Endothelial cell of umbilical vein (primary cell): ENCODE data around the gene MKKS. TPM values are rescaled to one million over a fixed set of nuclear protein-coding genes. Genes with fewer than 3 reads are reported as not detected.
A peak's percentile ranks its signal among the peaks of the same experiment; 100 is the strongest.

Source experiments
- BruUV-seq: library from RNA; stranded (reverse); fragments of 400-500 nt; replicated peaks from 2 replicates; lab custom pipeline; 2021; lab: Mats Ljungman, UMichigan
- CTCF ChIA-PET: fragments of 300-600, 350-600 bp; sonication (Branson Sonifier 250); formaldehyde crosslinking; loops from one replicate; lab custom pipeline; 2021; ENCODE audit warnings: antibody characterized with exemption, inconsistent platforms; lab: Charles Lee
- POLR2A ChIA-PET: fragments of 300-600, 350-600 bp; sonication (Branson Sonifier 250); formaldehyde crosslinking; loops from one replicate; lab custom pipeline; 2021; ENCODE audit warnings: antibody characterized with exemption, inconsistent platforms; lab: Charles Lee
- DNase-seq: peaks from one replicate; pipeline ENCODE4 v3.0.0-alpha.2; 2011; ENCODE audit warnings: low read depth, low spot score
- FAIRE-seq: peaks from 2 replicates; lab custom pipeline; 2011; peaks lifted over from hg19 to GRCh38; lab: Jason Lieb, UNC
- H2AFZ ChIP-seq: 2 replicates; pipeline ENCODE4 v1.6.0; 2012; ENCODE audit warnings: low read depth, low read length, control low read depth, inconsistent platforms
- H3K27ac ChIP-seq: 2 replicates; pipeline ENCODE4 v1.5.1; 2011; ENCODE audit warnings: low read depth, mild to moderate bottlenecking, control low read depth, low read length, moderate library complexity; ENCODE audit not compliant: insufficient read depth
- H3K27me3 ChIP-seq, 2 experiments: 2 replicates each; pipeline versions ENCODE4 v1.6.0 to v1.6.1; 2011; ENCODE audit warnings: low read length in 2 of 2, mixed read lengths in 1 of 2; ENCODE audit not compliant: control insufficient read depth in 2 of 2, insufficient read depth in 2 of 2
- H3K36me3 ChIP-seq, 2 experiments: 2 replicates in 1 of 2; 3 replicates in 1 of 2; pipeline ENCODE4 v1.5.1; 2011; ENCODE audit warnings: low read length in 2 of 2, mild to moderate bottlenecking in 1 of 2, moderate library complexity in 1 of 2; ENCODE audit not compliant: control insufficient read depth in 2 of 2, insufficient read depth in 2 of 2; ENCODE audit errors: extremely low read depth in 1 of 2
- H3K4me1 ChIP-seq: 3 replicates; pipeline ENCODE4 v1.5.1; 2011; ENCODE audit warnings: mild to moderate bottlenecking, low read length; ENCODE audit not compliant: control insufficient read depth, insufficient read depth; ENCODE audit errors: extremely low read depth
- H3K4me2 ChIP-seq: 2 replicates; pipeline ENCODE4 v1.6.1; 2011; ENCODE audit warnings: low read length, control low read depth, mixed read lengths; ENCODE audit not compliant: insufficient read depth
- H3K4me3 ChIP-seq, 3 experiments: fragments of 200-600 bp in 1 of 3; sonication (generic), shearing (Covaris generic) in 1 of 3; replicated peaks in 1 of 3; 2 replicates each; pipeline ENCODE4 v1.5.1; 2011 to 2016; ENCODE audit warnings: control low read depth in 3 of 3, low read length in 3 of 3, mild to moderate bottlenecking in 2 of 3, inconsistent platforms in 1 of 3, low read depth in 1 of 3, moderate library complexity in 1 of 3; ENCODE audit not compliant: insufficient read depth in 1 of 3
- H3K79me2 ChIP-seq: 2 replicates; pipeline ENCODE4 v1.6.0; 2012; ENCODE audit warnings: low read length, inconsistent platforms; ENCODE audit not compliant: control insufficient read depth, insufficient read depth
- H3K9ac ChIP-seq: replicated peaks from 2 replicates; pipeline ENCODE3; 2011; ENCODE audit warnings: low read length, control low read depth; ENCODE audit not compliant: insufficient read depth; ENCODE audit errors: extremely low read depth
- H3K9me1 ChIP-seq: replicated peaks from 3 replicates; pipeline ENCODE4 v1.6.0; 2011; ENCODE audit warnings: mild to moderate bottlenecking, low read length; ENCODE audit not compliant: control insufficient read depth, insufficient read depth; ENCODE audit errors: extremely low read depth
- H3K9me3 ChIP-seq: replicated peaks from 2 replicates; pipeline ENCODE4 v1.5.1; 2012; ENCODE audit warnings: low read length, inconsistent platforms; ENCODE audit not compliant: control insufficient read depth, insufficient read depth
- H4K20me1 ChIP-seq: replicated peaks from 2 replicates; pipeline ENCODE3; 2011; ENCODE audit warnings: mild to moderate bottlenecking, low read length; ENCODE audit not compliant: control insufficient read depth, insufficient read depth; ENCODE audit errors: extremely low read depth
- CTCF ChIP-seq, 2 donors: IDR thresholded peaks; 1 replicate in 1 of 2; 2 replicates in 1 of 2; pipeline ENCODE4 v1.5.1; 2011; ENCODE audit warnings: low read length in 2 of 2, mild to moderate bottlenecking in 2 of 2, moderate library complexity in 2 of 2, control low read depth in 1 of 2, inconsistent platforms in 1 of 2, low read depth in 1 of 2; ENCODE audit not compliant: insufficient read depth in 1 of 2; ENCODE audit errors: extremely low read depth in 1 of 2
- EZH2 ChIP-seq: IDR thresholded peaks from 2 replicates; pipeline ENCODE4 v1.6.1; 2012; ENCODE audit warnings: borderline replicate concordance, low read depth, mild to moderate bottlenecking, moderate library complexity, low read length, inconsistent platforms; ENCODE audit not compliant: severe bottlenecking
- FOS ChIP-seq: IDR thresholded peaks from 2 replicates; pipeline ENCODE4 v1.6.1; 2011; ENCODE audit warnings: mild to moderate bottlenecking, low read length, moderate library complexity, borderline replicate concordance; ENCODE audit not compliant: insufficient read depth
- GATA2 ChIP-seq: IDR thresholded peaks from 2 replicates; pipeline ENCODE4 v1.7.0; 2011; ENCODE audit warnings: low read depth, mild to moderate bottlenecking, moderate library complexity, mixed read lengths, low read length; ENCODE audit not compliant: insufficient read length, insufficient read depth
- JUN ChIP-seq: IDR thresholded peaks from 2 replicates; pipeline ENCODE4 v1.6.1; 2011; ENCODE audit warnings: borderline replicate concordance, low read depth; ENCODE audit not compliant: insufficient read length, insufficient read depth
- MAX ChIP-seq: IDR thresholded peaks from 2 replicates; pipeline ENCODE4 v1.6.1; 2011; ENCODE audit not compliant: insufficient read depth, insufficient read length
- MYC ChIP-seq: IDR thresholded peaks from one replicate; pipeline ENCODE4 v1.6.1; 2011; ENCODE audit warnings: mild to moderate bottlenecking, low read depth, low read length
- POLR2A ChIP-seq: IDR thresholded peaks from 2 replicates; pipeline ENCODE4 v1.6.1; 2012; ENCODE audit warnings: low read depth, mild to moderate bottlenecking, control low read depth, low read length
- POLR2AphosphoS5 ChIP-seq: IDR thresholded peaks from 2 replicates; pipeline ENCODE4 v1.6.1; 2012; ENCODE audit warnings: low read depth, mild to moderate bottlenecking, control low read depth, low read length, moderate library complexity; ENCODE audit not compliant: insufficient read depth
- dilution Hi-C: fragments of 300-500 bp; cut with MboI; formaldehyde crosslinking; loops from one replicate; pipeline ENCODE4 v1.15.0; 2019; ENCODE audit warnings: low sequenced_read_pairs; ENCODE audit not compliant: extremely low pct_ligation_motif_present
- intact Hi-C: fragments of 100-400 bp; cut with micrococcal nuclease; formaldehyde crosslinking; loops from one replicate; pipeline ENCODE4 v1.10.0; 2022
- polyA plus RNA-seq, 4 experiments: library from polyadenylated mRNA; depleted of rRNA in 3 of 4; stranded (reverse) in 3 of 4; unstranded in 1 of 4; fragments of >200 nt; gene quantifications; 2 replicates each; pipeline versions ENCODE4 v1.2.1 to v1.2.3, GENCODE V29; 2011 to 2012; ENCODE audit warnings: missing spikeins in 1 of 4
- total RNA-seq: library from RNA; stranded (reverse); gene quantifications from 2 replicates; pipeline ENCODE4 v1.2.3, GENCODE V29; 2021

Gene MKKS
- total and polyA plus RNA-seq, 2 donors (not counting 3 experiments of a cell fraction or from before 2014, with no cell fraction given) = 7.9 to 10.5 TPM

- Histone ChIP-seq H2AFZ (peak overlapping the region; percentile 10), H3K79me2 (peaks cover 49% of the 10 kb centered on the region), H3K27ac (peak overlapping the region; percentile 97), H3K9ac (peak overlapping the region; percentile 93), H3K27me3 (no peaks in the 10 kb centered on the region), H3K36me3 (no peaks in the 10 kb centered on the region), H3K4me2 (peak overlapping the region; percentile 91), H3K4me1 (peaks cover 15% of the 10 kb centered on the region), H3K4me3 (peak overlapping the region; percentile 96 to 99 (median 97)), H3K9me1 (no peaks in the 10 kb centered on the region), H4K20me1 (no peaks in the 10 kb centered on the region), H3K9me3 (no peaks in the 10 kb centered on the region)
- intact Hi-C loops = loop anchor here (5.0 to 10.0 kb wide), 3 partner anchors 356 to 1112 kb away; no protein-coding TSS in a partner anchor
- dilution Hi-C loops = no loop called here
- no peak for TF ChIP-seq FOS
- no peak for TF ChIP-seq GATA2
- no peak for TF ChIP-seq EZH2
- TF ChIP-seq MAX = no peak
- no peak for TF ChIP-seq CTCF (IDR thresholded peaks at IDR 0.05; ENCODE audit: extremely low read depth in 1 of 2, insufficient read depth in 1 of 2, low read depth in 1 of 2, low read length in 2 of 2)
- no peak for TF ChIP-seq POLR2A
- no peak for TF ChIP-seq JUN
- no peak for TF ChIP-seq POLR2AphosphoS5
- no peak for TF ChIP-seq MYC
- ChIA-PET CTCF (interaction anchor here (1.0 to 2.6 kb wide), 6 partner anchors 8 to 816 kb away, joined by 3 to 16 read pairs (median 4); no protein-coding TSS in a partner anchor), POLR2A (interaction anchor here (0.9 to 1.9 kb wide), 2 partner anchors 82 to 214 kb away, joined by 5 to 10 read pairs; partner anchors contain the start of gene SNAP25)
- FAIRE-seq (no peak), DNase-seq (peak; percentile 50)
- BruUV-seq = no TSS peak
Measured at GRCh38 chr20:10433014-10433622, 904 bp downstream of the MKKS start.
